SK-N-MC (cell line): ENCODE data around the gene HELZ2.

ENCODE experiments used
- EZH2 ChIP-seq: fragments of 200-600 bp; sonication (generic); IDR thresholded peaks from one replicate; pipeline ENCODE4 v1.6.1; 2017; ENCODE audit warnings: antibody characterized with exemption
- FOXP2 ChIP-seq: optimal IDR thresholded peaks from 2 replicates; pipeline ENCODE3; 2011; ENCODE audit warnings: mild to moderate bottlenecking, moderate library complexity; ENCODE audit not compliant: insufficient read depth; ENCODE audit errors: extremely low read length, control extremely low read depth
- POLR2AphosphoS5 ChIP-seq: IDR thresholded peaks from 2 replicates; pipeline ENCODE4 v1.6.1; 2012; ENCODE audit warnings: mild to moderate bottlenecking, low read depth, low read length, borderline replicate concordance

- TF ChIP-seq POLR2AphosphoS5 (no peak), EZH2 (no peak), FOXP2 (no peak)
Measured at GRCh38 chr20:63539441-63540370, 34.3 kb downstream of the HELZ2 start.
